ENCODE results near the gene IL1RAPL2.

DNA sequence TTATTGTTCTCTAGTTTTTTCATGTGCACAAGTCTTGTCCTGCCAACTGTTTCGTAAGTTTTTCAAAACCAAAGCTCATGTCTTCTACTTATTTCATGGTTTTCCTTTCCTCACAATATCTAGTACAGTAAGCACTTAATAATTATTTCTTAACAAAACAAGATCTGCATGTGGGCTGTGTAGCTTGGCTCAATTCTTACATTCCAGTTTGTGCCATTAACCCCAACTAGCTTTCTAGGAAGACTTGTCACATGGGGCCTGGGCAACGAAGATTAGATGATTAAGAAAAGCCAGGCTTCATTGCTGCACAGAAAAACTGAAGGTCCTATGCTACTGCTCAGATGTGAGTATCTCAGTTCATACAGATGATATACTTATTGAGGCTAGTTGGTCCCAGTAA, 809.8 kb downstream of the IL1RAPL2 start:
- TF ChIP-seq, protein P1, sequence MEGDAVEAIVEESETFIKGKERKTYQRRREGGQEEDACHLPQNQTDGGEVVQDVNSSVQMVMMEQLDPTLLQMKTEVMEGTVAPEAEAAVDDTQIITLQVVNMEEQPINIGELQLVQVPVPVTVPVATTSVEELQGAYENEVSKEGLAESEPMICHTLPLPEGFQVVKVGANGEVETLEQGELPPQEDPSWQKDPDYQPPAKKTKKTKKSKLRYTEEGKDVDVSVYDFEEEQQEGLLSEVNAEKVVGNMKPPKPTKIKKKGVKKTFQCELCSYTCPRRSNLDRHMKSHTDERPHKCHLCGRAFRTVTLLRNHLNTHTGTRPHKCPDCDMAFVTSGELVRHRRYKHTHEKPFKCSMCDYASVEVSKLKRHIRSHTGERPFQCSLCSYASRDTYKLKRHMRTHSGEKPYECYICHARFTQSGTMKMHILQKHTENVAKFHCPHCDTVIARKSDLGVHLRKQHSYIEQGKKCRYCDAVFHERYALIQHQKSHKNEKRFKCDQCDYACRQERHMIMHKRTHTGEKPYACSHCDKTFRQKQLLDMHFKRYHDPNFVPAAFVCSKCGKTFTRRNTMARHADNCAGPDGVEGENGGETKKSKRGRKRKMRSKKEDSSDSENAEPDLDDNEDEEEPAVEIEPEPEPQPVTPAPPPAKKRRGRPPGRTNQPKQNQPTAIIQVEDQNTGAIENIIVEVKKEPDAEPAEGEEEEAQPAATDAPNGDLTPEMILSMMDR (IDR thresholded peaks at IDR 0.05) = no peak
- no peak for TF ChIP-seq POLR2A (IDR thresholded peaks at IDR 0.05)

All from right lobe of liver (tissue), 4 donors.